Keratinocyte (primary cell): ENCODE results near the gene ID3. TPM values are rescaled to one million over a fixed set of nuclear protein-coding genes. Genes with fewer than 3 reads are reported as not detected.

Source experiments
- DNase-seq: peaks from one replicate; pipeline ENCODE4 v3.0.0-alpha.2; 2011; ENCODE audit warnings: low read depth, missing footprints, low spot score
- FAIRE-seq: peaks from 2 replicates; lab custom pipeline; 2011; peaks lifted over from hg19 to GRCh38; lab: Jason Lieb, UNC
- H2AFZ ChIP-seq: 2 replicates; pipeline ENCODE4 v1.6.0; 2012; ENCODE audit warnings: low read length, control low read depth, inconsistent platforms; ENCODE audit not compliant: control insufficient read depth
- H3K27ac ChIP-seq: 2 replicates; pipeline ENCODE4 v1.5.1; 2011; ENCODE audit warnings: low read length; ENCODE audit not compliant: control insufficient read depth, insufficient read depth
- H3K27me3 ChIP-seq: 3 replicates; pipeline ENCODE4 v1.6.0; 2011; ENCODE audit warnings: low read length; ENCODE audit not compliant: control insufficient read depth, insufficient read depth; ENCODE audit errors: extremely low read depth
- H3K36me3 ChIP-seq, 2 experiments: 2 replicates in 1 of 2; 3 replicates in 1 of 2; pipeline ENCODE4 v1.5.1; 2011; ENCODE audit warnings: low read length in 2 of 2, mild to moderate bottlenecking in 1 of 2; ENCODE audit not compliant: control insufficient read depth in 2 of 2, insufficient read depth in 2 of 2; ENCODE audit errors: extremely low read depth in 1 of 2
- H3K4me1 ChIP-seq: 3 replicates; pipeline ENCODE4 v1.5.1; 2011; ENCODE audit warnings: low read length; ENCODE audit not compliant: control insufficient read depth, insufficient read depth; ENCODE audit errors: extremely low read depth
- H3K4me2 ChIP-seq: 3 replicates; pipeline ENCODE4 v1.6.0; 2011; ENCODE audit warnings: low read depth, low read length; ENCODE audit not compliant: control insufficient read depth, insufficient read depth; ENCODE audit errors: extremely low read depth
- H3K4me3 ChIP-seq, 3 experiments: fragments of 200-600 bp in 1 of 3; sonication (generic) in 1 of 3; 2 replicates in 2 of 3; 3 replicates in 1 of 3; pipeline ENCODE4 v1.5.1; 2011 to 2016; ENCODE audit warnings: low read length in 3 of 3, mild to moderate bottlenecking in 3 of 3, control low read depth in 2 of 3, inconsistent platforms in 1 of 3, low read depth in 1 of 3, mixed read lengths in 1 of 3, mixed run types in 1 of 3, moderate library complexity in 1 of 3; ENCODE audit not compliant: control insufficient read depth in 2 of 3, insufficient read depth in 2 of 3; ENCODE audit errors: extremely low read depth in 1 of 3
- H3K79me2 ChIP-seq: 2 replicates; pipeline ENCODE4 v1.6.0; 2012; ENCODE audit warnings: low read length; ENCODE audit not compliant: control insufficient read depth, insufficient read depth
- H3K9ac ChIP-seq: 3 replicates; pipeline ENCODE4 v1.6.0; 2011; ENCODE audit warnings: low read length; ENCODE audit not compliant: control insufficient read depth, insufficient read depth; ENCODE audit errors: extremely low read depth
- H3K9me1 ChIP-seq: 3 replicates; pipeline ENCODE4 v1.6.0; 2011; ENCODE audit warnings: low read length; ENCODE audit not compliant: control insufficient read depth, insufficient read depth; ENCODE audit errors: extremely low read depth
- H3K9me3 ChIP-seq: 2 replicates; pipeline ENCODE4 v1.5.1; 2012; ENCODE audit warnings: low read depth, low read length; ENCODE audit not compliant: control insufficient read depth
- H4K20me1 ChIP-seq: 3 replicates; pipeline ENCODE4 v1.6.0; 2011; ENCODE audit warnings: low read length; ENCODE audit not compliant: control insufficient read depth, insufficient read depth; ENCODE audit errors: extremely low read depth
- CTCF ChIP-seq, 3 experiments: IDR thresholded peaks in 1 of 3; conservative IDR thresholded peaks in 1 of 3; optimal IDR thresholded peaks in 1 of 3; 2 replicates in 2 of 3; 3 replicates in 1 of 3; pipeline versions ENCODE3 to v1.5.1; 2011; ENCODE audit warnings: low read length in 3 of 3, mild to moderate bottlenecking in 3 of 3, moderate library complexity in 2 of 3, control low read depth in 1 of 3, inconsistent platforms in 1 of 3; ENCODE audit not compliant: insufficient read depth in 2 of 3; ENCODE audit errors: extremely low read depth in 1 of 3
- EZH2 ChIP-seq: IDR thresholded peaks from one replicate; pipeline ENCODE4 v1.6.1; 2012; ENCODE audit warnings: inconsistent platforms, mild to moderate bottlenecking, low read length, moderate library complexity
- dilution Hi-C: fragments of 300-500 bp; cut with MboI; formaldehyde crosslinking; loops from one replicate; pipeline ENCODE4 v1.7.0; 2020; ENCODE audit warnings: low sequenced_read_pairs; ENCODE audit not compliant: extremely low pct_ligation_motif_present
- polyA plus RNA-seq, 5 experiments: library from polyadenylated mRNA; depleted of rRNA in 3 of 5; stranded (reverse) in 3 of 5; stranded (forward) in 1 of 5; unstranded in 1 of 5; fragments of >200 nt; gene quantifications; 1 replicate in 1 of 5; 2 replicates in 3 of 5; 3 replicates in 1 of 5; pipeline versions ENCODE4 v1.2.1 to v1.2.3, GENCODE V29; 2011 to 2012; ENCODE audit warnings: missing spikeins in 2 of 5, low read depth in 1 of 5, low replicate concordance in 1 of 5

Gene ID3
- polyA plus RNA-seq, 1 donor (not counting 4 experiments of a cell fraction or from before 2014, with no cell fraction given): 38.0 TPM

GRCh38 chr1:23548704-23549143 is 10.6 kb downstream of the ID3 start:
- H3K4me1 ChIP-seq: peaks cover 6% of the 10 kb centered on the region
- FAIRE-seq (no peak), DNase-seq (no peak)
- H3K4me2 ChIP-seq: no peak overlapping the region
- H2AFZ ChIP-seq: no peak overlapping the region
- dilution Hi-C loops: no loop called here
- H3K27ac ChIP-seq: no peak overlapping the region
- H3K9ac ChIP-seq: no peak overlapping the region
- H3K9me1 ChIP-seq: no peaks in the 10 kb centered on the region
- H3K9me3 ChIP-seq: no peaks in the 10 kb centered on the region
- H4K20me1 ChIP-seq: no peaks in the 10 kb centered on the region
- H3K36me3 ChIP-seq: no peaks in the 10 kb centered on the region
- no peaks in the 10 kb centered on the region for H3K79me2 ChIP-seq
- no peak overlapping the region for H3K4me3 ChIP-seq
- no peaks in the 10 kb centered on the region for H3K27me3 ChIP-seq
- TF ChIP-seq EZH2 (no peak), CTCF (optimal IDR thresholded peaks at IDR 0.05 in 1 of 3, IDR thresholded peaks at IDR 0.05 in 1 of 3, conservative IDR thresholded peaks at IDR 0.05 in 1 of 3; ENCODE audit: extremely low read depth in 1 of 3, insufficient read depth in 2 of 3, low read length in 3 of 3) (no peak)

GRCh38 chr1:23546897-23547584 is 12.3 kb downstream of the ID3 start:
- Histone ChIP-seq H2AFZ (no peak overlapping the region), H3K27ac (no peak overlapping the region), H3K4me2 (no peak overlapping the region), H3K9me3 (no peaks in the 10 kb centered on the region), H3K79me2 (no peaks in the 10 kb centered on the region), H3K9ac (no peak overlapping the region), H3K36me3 (no peaks in the 10 kb centered on the region), H3K27me3 (no peaks in the 10 kb centered on the region), H4K20me1 (no peaks in the 10 kb centered on the region), H3K4me3 (no peak overlapping the region), H3K4me1 (peaks cover 6% of the 10 kb centered on the region), H3K9me1 (no peaks in the 10 kb centered on the region)
- DNase-seq (no peak), FAIRE-seq (no peak)
- dilution Hi-C loops: no loop called here
- TF ChIP-seq EZH2: no peak
- no peak for TF ChIP-seq CTCF (optimal IDR thresholded peaks at IDR 0.05 in 1 of 3, IDR thresholded peaks at IDR 0.05 in 1 of 3, conservative IDR thresholded peaks at IDR 0.05 in 1 of 3; ENCODE audit: extremely low read depth in 1 of 3, insufficient read depth in 2 of 3, low read length in 3 of 3)
